ENCODE measurements around the gene FGF14. TPM values are rescaled to one million over a fixed set of nuclear protein-coding genes. Genes with fewer than 3 reads are reported as not detected.

The FGF14 gene
- total and polyA plus RNA-seq, 8 donors, result 0.42 to 2.4 (median 1.1) TPM

- no peak for FAIRE-seq
- no peak for DNase-seq
- no peak for ATAC-seq
- 63 to 71% methylated on average over 1 of the region's 1 CpG for WGBS, 2 donors
- no peak overlapping the region for H3K27ac ChIP-seq
- no peaks in the 10 kb centered on the region for H3K9me3 ChIP-seq
- no peaks in the 10 kb centered on the region for H3K36me3 ChIP-seq
- no peak overlapping the region for H3K4me3 ChIP-seq
- no peaks in the 10 kb centered on the region for H3K27me3 ChIP-seq
- TF ChIP-seq CTCF (IDR thresholded peaks at IDR 0.05), result no peak
- intact Hi-C loops (cut with DNase I), result no loop called here
- no peaks in the 10 kb centered on the region for H3K4me1 ChIP-seq
These were observed 175.3 kb downstream of the FGF14 start for GRCh38 chr13:102226591-102226990.

- no peaks in the 10 kb centered on the region for H3K4me1 ChIP-seq
- 45 to 64% methylated on average over 6 of the region's 6 CpGs for WGBS, 2 donors
- no peak for ATAC-seq
These were observed 176.0 kb downstream of the FGF14 start for GRCh38 chr13:102225892-102226291.

GRCh38 chr13:102220681-102221228, 181.1 kb downstream of the FGF14 start:
- ATAC-seq (no peak), DNase-seq (no peak), FAIRE-seq (no peak)
- intact Hi-C loops (cut with DNase I), result no loop called here
- Histone ChIP-seq H3K36me3 (no peaks in the 10 kb centered on the region), H3K9me3 (no peaks in the 10 kb centered on the region), H3K4me3 (no peak overlapping the region), H3K27me3 (no peaks in the 10 kb centered on the region), H3K27ac (no peak overlapping the region), H3K4me1 (no peaks in the 10 kb centered on the region)
- WGBS, 2 donors, result 27 to 29% methylated on average over 5 of the region's 5 CpGs
- TF ChIP-seq CTCF (IDR thresholded peaks at IDR 0.05), result no peak

More at GRCh38 chr13:102225892-102226291, 176.0 kb downstream of the FGF14 start:
- FAIRE-seq, result no peak
- Histone ChIP-seq H3K27ac (no peak overlapping the region), H3K27me3 (no peaks in the 10 kb centered on the region), H3K9me3 (no peaks in the 10 kb centered on the region), H3K4me3 (no peak overlapping the region), H3K36me3 (no peaks in the 10 kb centered on the region)
- intact Hi-C loops (cut with DNase I), result no loop called here
- no peak for TF ChIP-seq CTCF (IDR thresholded peaks at IDR 0.05)
- no peak for DNase-seq

GRCh38 chr13:102214956-102215355, 186.9 kb downstream of the FGF14 start:
- Histone ChIP-seq H3K27ac (no peak overlapping the region), H3K4me3 (no peak overlapping the region), H3K4me1 (no peaks in the 10 kb centered on the region), H3K36me3 (no peaks in the 10 kb centered on the region), H3K9me3 (no peaks in the 10 kb centered on the region), H3K27me3 (no peaks in the 10 kb centered on the region)
- TF ChIP-seq CTCF (IDR thresholded peaks at IDR 0.05), result no peak
- DNase-seq (no peak), FAIRE-seq (no peak), ATAC-seq (no peak)
- intact Hi-C loops (cut with DNase I), result no loop called here

GRCh38 chr13:102212729-102213128, 189.1 kb downstream of the FGF14 start:
- Histone ChIP-seq H3K27ac (no peak overlapping the region), H3K9me3 (no peaks in the 10 kb centered on the region), H3K4me1 (no peaks in the 10 kb centered on the region), H3K36me3 (no peaks in the 10 kb centered on the region), H3K27me3 (no peaks in the 10 kb centered on the region), H3K4me3 (no peak overlapping the region)
- TF ChIP-seq CTCF (IDR thresholded peaks at IDR 0.05), result no peak
- ATAC-seq, result no peak
- 33 to 44% methylated on average over 3 of the region's 3 CpGs for WGBS, 2 donors
- FAIRE-seq, result no peak
- intact Hi-C loops (cut with DNase I), result no loop called here
- DNase-seq, result no peak
